Panc1 (cell line): ENCODE results near the gene BANF1. TPM values are rescaled to one million over a fixed set of nuclear protein-coding genes. Genes with fewer than 3 reads are reported as not detected.
A peak's percentile ranks its signal among the peaks of the same experiment; 100 is the strongest.

Experiments
- ATAC-seq: fragments of 200-7000 bp; cut with Tn5 transposase; 2 replicates; pipeline ENCODE4 v1.9.1; 2020; ENCODE audit warnings: mild to moderate bottlenecking, moderate library complexity
- BruUV-seq: library from RNA; stranded (reverse); fragments of 400-500 nt; replicated peaks from 2 replicates; lab custom pipeline; 2021; lab: Mats Ljungman, UMichigan
- CTCF ChIA-PET: fragments of 300-600 bp; sonication (Branson Sonifier 250); formaldehyde crosslinking; loops from one replicate; lab custom pipeline; 2022; ENCODE audit warnings: antibody characterized with exemption; lab: Charles Lee
- POLR2A ChIA-PET: fragments of 300-600 bp; sonication (Branson Sonifier 250); formaldehyde crosslinking; loops from one replicate; lab custom pipeline; 2022; ENCODE audit warnings: antibody characterized with exemption; lab: Charles Lee
- DNase-seq: peaks from one replicate; pipeline ENCODE4 v3.0.0-alpha.2; 2010; ENCODE audit warnings: low read depth, low spot score
- H3K27ac ChIP-seq: 2 replicates; pipeline ENCODE4 v1.5.1; 2011; ENCODE audit warnings: mild to moderate bottlenecking, low read length, inconsistent platforms
- H3K27me3 ChIP-seq: fragments of 200-500 bp; sonication (Bioruptor generic); 2 replicates; pipeline ENCODE4 v1.6.0; 2014; ENCODE audit warnings: low read length, inconsistent platforms; ENCODE audit not compliant: control insufficient read depth, insufficient read depth
- H3K36me3 ChIP-seq: fragments of 200-500 bp; sonication (Bioruptor generic); 2 replicates; pipeline ENCODE4 v1.5.1; 2014; ENCODE audit warnings: inconsistent platforms, mild to moderate bottlenecking, low read length, moderate library complexity; ENCODE audit not compliant: control insufficient read depth, insufficient read depth
- H3K4me1 ChIP-seq: 2 replicates; pipeline ENCODE4 v1.5.1; 2011; ENCODE audit warnings: inconsistent platforms, mild to moderate bottlenecking, low read length, moderate library complexity; ENCODE audit not compliant: control insufficient read depth, insufficient read depth
- H3K4me3 ChIP-seq, 2 experiments: 2 replicates each; pipeline ENCODE4 v1.5.1; 2011 to 2012; ENCODE audit warnings: low read depth in 2 of 2, low read length in 2 of 2, mild to moderate bottlenecking in 2 of 2, inconsistent platforms in 1 of 2, moderate library complexity in 1 of 2
- H3K9me3 ChIP-seq: fragments of 200-500 bp; sonication (Bioruptor generic); 2 replicates; pipeline ENCODE4 v1.5.1; 2014; ENCODE audit warnings: low read depth, mild to moderate bottlenecking, inconsistent platforms, low read length, moderate library complexity; ENCODE audit not compliant: control insufficient read depth, insufficient read depth
- CTCF ChIP-seq: fragments of 450-650 bp; IDR thresholded peaks from 2 replicates; pipeline ENCODE4 v1.5.1; 2017; ENCODE audit warnings: mild to moderate bottlenecking
- POLR2AphosphoS5 ChIP-seq: IDR thresholded peaks from 2 replicates; pipeline ENCODE4 v1.6.1; 2012; ENCODE audit warnings: mild to moderate bottlenecking, low read depth, low read length, moderate library complexity
- REST ChIP-seq, 2 experiments: IDR thresholded peaks; 2 replicates each; pipeline ENCODE4 v1.6.1; 2011 to 2012; ENCODE audit warnings: low read depth in 2 of 2, control low read depth in 1 of 2, low read length in 1 of 2, mild to moderate bottlenecking in 1 of 2, moderate library complexity in 1 of 2; ENCODE audit not compliant: insufficient read depth in 1 of 2
- SIN3A ChIP-seq: IDR thresholded peaks from 2 replicates; pipeline ENCODE4 v1.6.1; 2012; ENCODE audit warnings: low read depth, mild to moderate bottlenecking, low read length, moderate library complexity, borderline replicate concordance; ENCODE audit not compliant: insufficient read depth
- TCF7L2 ChIP-seq: IDR thresholded peaks from 2 replicates; pipeline ENCODE4 v1.6.1; 2011; ENCODE audit warnings: mild to moderate bottlenecking, low read depth, low read length, inconsistent platforms
- in situ Hi-C: cut with HindIII; loops from 2 replicates; pipeline ENCODE4 v1.10.0; 2016; ENCODE audit warnings: low sequenced_read_pairs, low pct_unique_long_range_greater_than_20kb
- intact Hi-C: fragments of 100-400 bp; cut with micrococcal nuclease; formaldehyde crosslinking; loops from one replicate; pipeline ENCODE4 v1.10.0; 2022; ENCODE audit not compliant: unreplicated experiment
- total RNA-seq: library from RNA; stranded (reverse); gene quantifications from one replicate; pipeline ENCODE4 v1.2.1, GENCODE V29; 2021; ENCODE audit not compliant: unreplicated experiment

BANF1 gene
- total RNA-seq, 1 experiment from 2014 or later = 494 TPM

GRCh38 chr11:66006134-66006890, 4.0 kb downstream of the BANF1 start:
- H3K36me3 ChIP-seq = peaks cover 10% of the 10 kb centered on the region; the same call in 1 of the 2 replicates
- H3K4me3 ChIP-seq = no peak overlapping the region
- POLR2A ChIA-PET = no interaction called here
- DNase-seq (no peak), ATAC-seq (peak; percentile 3; the same call in 1 of the 2 replicates)
- BruUV-seq = no TSS peak
- H3K4me1 ChIP-seq = peaks cover 45% of the 10 kb centered on the region
- no peaks in the 10 kb centered on the region for H3K9me3 ChIP-seq
- no peaks in the 10 kb centered on the region for H3K27me3 ChIP-seq
- in situ Hi-C loops (no loop called here), intact Hi-C loops (no loop called here)
- no peak for TF ChIP-seq CTCF
- peak; percentile 65 for TF ChIP-seq POLR2AphosphoS5
- CTCF ChIA-PET = interaction anchor here (0.5 kb wide), 1 partner anchor 13 kb away, joined by 3 read pairs; no protein-coding TSS in a partner anchor
- peak overlapping the region; percentile 64 for H3K27ac ChIP-seq

GRCh38 chr11:66006891-66007176, 4.5 kb downstream of the BANF1 start:
- TF ChIP-seq TCF7L2 (no peak), CTCF (no peak), REST (IDR thresholded peaks at IDR 0.05; ENCODE audit: insufficient read depth in 1 of 2, low read depth in 2 of 2, low read length in 1 of 2) (no peak), POLR2AphosphoS5 (no peak), SIN3A (no peak)
- CTCF ChIA-PET = no interaction called here
- Histone ChIP-seq H3K4me3 (no peak overlapping the region), H3K27me3 (no peaks in the 10 kb centered on the region), H3K36me3 (peaks cover 10% of the 10 kb centered on the region; the same call in 1 of the 2 replicates), H3K9me3 (no peaks in the 10 kb centered on the region), H3K4me1 (peaks cover 45% of the 10 kb centered on the region), H3K27ac (peak overlapping the region; percentile 64)
- intact Hi-C loops (no loop called here), in situ Hi-C loops (no loop called here)
- ATAC-seq = no peak
- no peak for DNase-seq
- no TSS peak for BruUV-seq
- POLR2A ChIA-PET = interaction anchor here (0.5 kb wide), 1 partner anchor 499 kb away, joined by 5 read pairs; no protein-coding TSS in a partner anchor
